BLaER1 treated with 17β-estradiol and CSF1 and Interleukin-3, amounts not matched to agents 10 nM and 100 nM (cell line): ENCODE measurements around the gene UTRN.

Experiments used
- H3K27ac ChIP-seq, 11 experiments: shearing (Covaris generic); formaldehyde crosslinking; 2 replicates each; pipeline ENCODE4 v1.8.1; 2022
- H3K27me3 ChIP-seq, 11 experiments: shearing (Covaris generic); formaldehyde crosslinking; 2 replicates each; pipeline ENCODE4 v1.8.1; 2022
- H3K36me3 ChIP-seq, 11 experiments: shearing (Covaris generic); formaldehyde crosslinking; 2 replicates each; pipeline ENCODE4 v1.8.1; 2022
- H3K4me1 ChIP-seq, 10 experiments: shearing (Covaris generic); formaldehyde crosslinking; 2 replicates each; pipeline ENCODE4 v1.8.1; 2022
- H3K4me2 ChIP-seq, 11 experiments: shearing (Covaris generic); formaldehyde crosslinking; 2 replicates each; pipeline ENCODE4 v1.8.1; 2022
- H3K4me3 ChIP-seq, 10 experiments: shearing (Covaris generic); formaldehyde crosslinking; 2 replicates each; pipeline ENCODE4 v1.8.1; 2022
- H3K9ac ChIP-seq, 11 experiments: shearing (Covaris generic); formaldehyde crosslinking; 2 replicates each; pipeline ENCODE4 v1.8.1; 2022
- H3K9me3 ChIP-seq, 11 experiments: shearing (Covaris generic); formaldehyde crosslinking; replicated peaks in 1 of 11; 2 replicates each; pipeline ENCODE4 v1.8.1; 2022
- H4K20me1 ChIP-seq, 11 experiments: shearing (Covaris generic); formaldehyde crosslinking; 2 replicates each; pipeline ENCODE4 v1.8.1; 2022
- Cebpa-rat ChIP-seq, 11 experiments: shearing (Covaris generic); IDR thresholded peaks; 2 replicates each; pipeline ENCODE4 v1.8.1; 2022

Gene UTRN

GRCh38 chr6:144286503-144287393 is 1.6 kb downstream of the UTRN start:
- peak overlapping the region in 8 of 11 experiments; percentile 68 to 84 (median 76); a peak in 12 of 22 replicates for H3K9ac ChIP-seq
- no peak overlapping the region for H3K27ac ChIP-seq
- peak overlapping the region; percentile 93 to 99 (median 97) for H3K4me2 ChIP-seq

DNA sequence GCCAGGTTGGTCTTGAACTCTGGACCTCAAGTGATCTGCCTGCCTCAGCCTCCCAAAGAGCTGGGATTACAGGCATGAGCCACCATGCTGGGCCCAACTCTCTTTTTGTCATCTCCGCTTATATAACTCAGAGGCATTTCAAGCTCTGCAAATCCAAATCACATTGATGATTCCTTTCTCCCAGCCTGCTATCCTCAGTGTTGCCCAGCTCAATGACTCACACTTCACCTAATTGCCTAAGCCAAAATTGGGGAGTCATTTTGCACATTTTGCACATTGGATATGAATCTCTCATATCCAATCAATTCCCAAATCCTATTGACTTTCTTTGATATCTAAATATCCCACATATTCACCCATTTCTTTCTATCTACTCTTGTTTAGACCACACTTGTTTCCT is 3.9 kb downstream of the UTRN start:
- H3K27ac ChIP-seq = no peak overlapping the region
- H3K9ac ChIP-seq = no peak overlapping the region
- peaks cover 9 to 23% (median 18%) of the 10 kb centered on the region in 10 experiments; a peak in 18 of 20 replicates for H3K4me1 ChIP-seq
- no peak for TF ChIP-seq Cebpa-rat (IDR thresholded peaks at IDR 0.05)
- H3K9me3 ChIP-seq = peaks cover 0 to 7% (median 0%) of the 10 kb centered on the region in 11 experiments; a peak in 1 of 22 replicates
- H3K4me2 ChIP-seq = no peak overlapping the region
- peaks cover 32 to 57% (median 51%) of the 10 kb centered on the region in 11 experiments for H3K27me3 ChIP-seq
- H3K4me3 ChIP-seq = no peak overlapping the region
- no peaks in the 10 kb centered on the region; a peak in 2 of 22 replicates for H3K36me3 ChIP-seq
- H4K20me1 ChIP-seq = peaks cover 7 to 30% (median 12%) of the 10 kb centered on the region in 11 experiments; a peak in 15 of 22 replicates

More at GRCh38 chr6:144286503-144287393, 1.6 kb downstream of the UTRN start:
- H3K36me3 ChIP-seq = no peaks in the 10 kb centered on the region; a peak in 1 of 22 replicates
- H3K4me3 ChIP-seq = peak overlapping the region; percentile 69 to 94 (median 76)
- H3K27me3 ChIP-seq = peaks cover 46 to 76% (median 69%) of the 10 kb centered on the region in 11 experiments
- H3K4me1 ChIP-seq = peaks cover 13 to 23% (median 19%) of the 10 kb centered on the region in 10 experiments; a peak in 18 of 20 replicates
- TF ChIP-seq Cebpa-rat (IDR thresholded peaks at IDR 0.05) = no peak
- H4K20me1 ChIP-seq = peaks cover 7 to 30% (median 12%) of the 10 kb centered on the region in 11 experiments; a peak in 15 of 22 replicates
- H3K9me3 ChIP-seq = peaks cover 0 to 7% (median 0%) of the 10 kb centered on the region in 11 experiments; a peak in 1 of 22 replicates

DNA sequence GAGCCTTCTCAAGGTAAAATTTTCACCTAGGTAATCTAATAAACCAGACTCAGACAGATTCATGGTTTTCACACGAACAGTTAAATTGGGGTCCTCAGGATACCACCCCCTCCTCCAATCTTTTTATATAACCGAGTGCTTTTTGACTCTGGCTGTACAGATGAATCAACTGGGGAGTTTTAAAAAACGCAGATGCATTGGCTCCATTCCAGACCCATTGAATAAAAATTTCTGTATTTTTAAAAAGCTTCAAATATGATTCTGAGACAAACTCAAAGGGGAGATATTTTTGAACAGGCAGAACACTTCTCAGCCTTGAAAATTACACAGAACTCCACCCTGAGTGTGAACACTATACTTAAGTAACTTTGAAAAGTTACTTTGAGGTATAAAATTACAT is 7.2 kb downstream of the UTRN start:
- H3K27me3 ChIP-seq = peaks cover 10 to 23% (median 17%) of the 10 kb centered on the region in 11 experiments
- no peak overlapping the region for H3K27ac ChIP-seq
- H3K4me3 ChIP-seq = no peak overlapping the region
- H3K9ac ChIP-seq = no peak overlapping the region
- no peak overlapping the region for H3K4me2 ChIP-seq
- peaks cover 0 to 17% (median 0%) of the 10 kb centered on the region in 11 experiments; a peak in 4 of 22 replicates for H3K36me3 ChIP-seq
- no peaks in the 10 kb centered on the region for H3K4me1 ChIP-seq
- peaks cover 0 to 11% (median 0%) of the 10 kb centered on the region in 11 experiments; a peak in 3 of 22 replicates for H3K9me3 ChIP-seq
- TF ChIP-seq Cebpa-rat (IDR thresholded peaks at IDR 0.05) = no peak
- peaks cover 0 to 9% (median 0%) of the 10 kb centered on the region in 11 experiments; a peak in 2 of 22 replicates for H4K20me1 ChIP-seq

DNA sequence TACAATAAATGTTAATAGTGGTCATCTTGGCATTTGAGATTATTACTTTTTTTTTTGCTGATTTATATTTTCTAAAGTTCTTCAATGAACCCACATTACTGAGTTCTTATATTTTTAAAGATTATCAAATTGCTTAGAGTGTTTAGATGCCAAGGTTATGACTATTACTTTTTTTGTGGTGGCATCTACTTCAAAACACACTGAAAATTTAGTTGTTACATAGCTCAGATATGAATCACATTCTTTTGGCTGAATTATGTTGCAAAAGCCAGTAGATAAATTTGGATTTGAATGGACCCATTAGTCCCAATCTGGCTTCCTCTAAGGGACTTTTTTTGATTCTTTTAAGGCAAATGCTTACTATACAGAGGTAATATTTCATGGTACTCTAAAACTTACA is 8.9 kb downstream of the UTRN start:
- Histone ChIP-seq H3K4me3 (no peak overlapping the region), H3K27me3 (peaks cover 0 to 7% (median 1%) of the 10 kb centered on the region in 11 experiments; a peak in 10 of 22 replicates), H3K9ac (no peak overlapping the region), H3K4me2 (no peak overlapping the region), H3K27ac (no peak overlapping the region), H3K36me3 (peaks cover 0 to 17% (median 0%) of the 10 kb centered on the region in 11 experiments; a peak in 4 of 22 replicates), H3K4me1 (no peaks in the 10 kb centered on the region), H4K20me1 (no peaks in the 10 kb centered on the region), H3K9me3 (peaks cover 0 to 16% (median 0%) of the 10 kb centered on the region in 11 experiments; a peak in 3 of 22 replicates)
- TF ChIP-seq Cebpa-rat (IDR thresholded peaks at IDR 0.05) = no peak

- no peaks in the 10 kb centered on the region for H4K20me1 ChIP-seq
Measured at GRCh38 chr6:144295211-144295610, 10.1 kb downstream of the UTRN start.

DNA sequence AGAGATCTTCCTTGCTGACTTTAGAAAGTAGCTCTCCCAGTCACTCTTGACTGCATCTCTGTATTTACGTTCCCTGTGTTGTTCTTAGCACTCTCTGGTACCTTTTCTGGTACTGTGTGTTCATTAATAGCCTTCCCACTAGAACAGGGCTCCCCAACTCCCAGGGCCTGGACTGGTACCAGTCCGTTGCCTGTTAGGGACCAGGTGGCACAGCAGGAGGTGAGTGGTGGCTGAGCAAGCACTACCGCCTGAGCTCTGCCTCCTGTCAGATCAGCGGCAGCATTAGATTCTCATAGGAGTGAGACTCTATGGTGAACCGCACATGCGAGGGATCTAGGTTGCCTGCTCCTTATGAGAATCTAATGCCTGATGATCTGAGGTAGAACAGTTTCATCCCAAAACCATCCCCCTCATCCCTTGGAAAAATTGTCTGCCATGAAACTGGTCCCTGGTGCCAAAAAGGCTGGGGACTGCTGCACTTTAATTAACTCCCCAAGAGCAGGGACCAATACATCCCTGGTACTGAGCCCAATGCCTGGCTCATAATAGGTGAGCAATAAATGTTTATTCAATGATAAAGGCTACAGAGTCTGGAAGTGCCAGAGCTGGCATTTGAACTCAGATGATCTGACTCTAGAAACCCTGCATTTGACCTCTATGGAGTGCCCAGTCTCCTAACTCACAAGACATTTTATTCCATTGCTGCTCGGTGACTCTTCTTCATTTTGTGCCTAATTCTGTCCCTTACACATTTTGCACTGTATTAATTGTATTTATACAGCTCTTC is 11.0 kb downstream of the UTRN start:
- H3K27me3 ChIP-seq = no peaks in the 10 kb centered on the region
- H3K9ac ChIP-seq = no peak overlapping the region

More at GRCh38 chr6:144295211-144295610, 10.1 kb downstream of the UTRN start:
- H3K4me2 ChIP-seq = no peak overlapping the region
- H3K27me3 ChIP-seq = no peaks in the 10 kb centered on the region; a peak in 1 of 22 replicates
- H3K27ac ChIP-seq = no peak overlapping the region
- no peak overlapping the region for H3K9ac ChIP-seq
- peaks cover 0 to 17% (median 0%) of the 10 kb centered on the region in 11 experiments; a peak in 4 of 22 replicates for H3K36me3 ChIP-seq
- H3K4me3 ChIP-seq = no peak overlapping the region
- H3K4me1 ChIP-seq = no peaks in the 10 kb centered on the region
- peaks cover 0 to 16% (median 0%) of the 10 kb centered on the region in 11 experiments; a peak in 3 of 22 replicates for H3K9me3 ChIP-seq
- TF ChIP-seq Cebpa-rat (IDR thresholded peaks at IDR 0.05) = no peak

DNA sequence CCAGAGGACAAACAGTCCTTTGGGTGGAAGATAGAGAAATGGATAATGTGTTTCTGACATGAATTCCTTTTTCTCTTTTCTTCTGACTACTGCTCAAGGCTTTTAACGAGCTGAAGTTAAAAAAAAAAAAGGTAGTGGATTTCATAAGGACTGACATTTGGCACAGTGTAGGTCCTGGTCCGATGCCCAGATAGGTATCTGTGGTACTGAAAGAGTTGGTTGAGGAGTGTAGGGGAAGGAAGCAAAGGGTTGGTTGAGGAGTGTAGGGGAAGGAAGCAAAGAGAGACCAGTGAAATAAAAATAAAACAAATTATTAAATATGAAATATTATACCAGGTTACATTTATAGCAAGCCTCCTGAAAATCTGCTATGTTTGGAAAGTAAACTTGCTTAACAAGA is 11.8 kb downstream of the UTRN start:
- no peak overlapping the region for H3K4me2 ChIP-seq
- TF ChIP-seq Cebpa-rat (IDR thresholded peaks at IDR 0.05) = no peak

More for the DNA sequence above, 11.0 kb downstream of the UTRN start:
- Histone ChIP-seq H3K36me3 (peaks cover 0 to 17% (median 0%) of the 10 kb centered on the region in 11 experiments; a peak in 4 of 22 replicates), H3K27ac (no peak overlapping the region), H4K20me1 (no peaks in the 10 kb centered on the region), H3K4me1 (no peaks in the 10 kb centered on the region), H3K4me2 (no peak overlapping the region), H3K9me3 (peaks cover 0 to 16% (median 0%) of the 10 kb centered on the region in 11 experiments; a peak in 3 of 22 replicates), H3K4me3 (no peak overlapping the region)
- TF ChIP-seq Cebpa-rat (IDR thresholded peaks at IDR 0.05) = no peak

DNA sequence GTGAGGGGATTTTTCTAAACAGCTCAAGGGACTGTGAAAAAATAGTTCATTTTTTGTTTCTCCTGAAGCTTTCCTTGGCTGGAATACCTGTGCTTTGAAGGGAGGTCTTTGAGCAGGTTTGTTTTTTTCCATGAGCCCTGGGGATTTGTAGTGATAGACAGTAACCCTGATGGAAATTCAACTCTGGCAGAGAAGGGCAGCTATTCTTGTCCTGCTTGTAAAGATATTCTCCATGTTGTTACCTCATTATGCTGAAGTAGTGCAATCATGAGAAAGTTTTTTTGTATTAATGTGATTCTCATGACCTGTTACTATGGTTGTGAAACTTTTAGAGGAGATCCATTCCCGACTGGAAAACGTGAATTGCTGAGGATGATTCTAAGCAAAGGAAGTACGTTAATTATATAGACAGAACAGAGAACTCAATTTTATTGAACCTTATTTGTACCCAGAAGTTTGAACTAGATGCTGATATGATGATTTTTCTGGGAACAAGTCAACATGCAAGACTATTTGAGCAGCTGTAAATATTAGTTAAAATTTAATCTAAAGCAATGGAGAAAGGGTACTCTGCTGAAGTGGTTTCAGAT is 12.5 kb downstream of the UTRN start:
- no peak overlapping the region for H3K9ac ChIP-seq
- H3K4me3 ChIP-seq = no peak overlapping the region
- H3K27me3 ChIP-seq = no peaks in the 10 kb centered on the region
- no peaks in the 10 kb centered on the region for H4K20me1 ChIP-seq
- no peak overlapping the region for H3K27ac ChIP-seq
- H3K4me1 ChIP-seq = no peaks in the 10 kb centered on the region
- H3K36me3 ChIP-seq = peaks cover 0 to 17% (median 0%) of the 10 kb centered on the region in 11 experiments; a peak in 4 of 22 replicates
- H3K4me2 ChIP-seq = no peak overlapping the region
- no peak for TF ChIP-seq Cebpa-rat (IDR thresholded peaks at IDR 0.05)
- peaks cover 0 to 16% (median 0%) of the 10 kb centered on the region in 11 experiments; a peak in 3 of 22 replicates for H3K9me3 ChIP-seq

More for the DNA sequence above, 11.8 kb downstream of the UTRN start:
- H3K27me3 ChIP-seq = no peaks in the 10 kb centered on the region
- no peak overlapping the region for H3K27ac ChIP-seq
- H3K4me1 ChIP-seq = no peaks in the 10 kb centered on the region
- no peaks in the 10 kb centered on the region for H4K20me1 ChIP-seq
- no peak overlapping the region for H3K4me3 ChIP-seq
- H3K9ac ChIP-seq = no peak overlapping the region
- peaks cover 0 to 16% (median 0%) of the 10 kb centered on the region in 11 experiments; a peak in 3 of 22 replicates for H3K9me3 ChIP-seq
- H3K36me3 ChIP-seq = peaks cover 0 to 17% (median 0%) of the 10 kb centered on the region in 11 experiments; a peak in 4 of 22 replicates
